H9 (cell line): ENCODE data around the gene EED. TPM values are rescaled to one million over a fixed set of nuclear protein-coding genes. Genes with fewer than 3 reads are reported as not detected.

Source experiments
- DNase-seq: peaks from one replicate; pipeline ENCODE4 v3.0.0-alpha.2; 2017
- H2AFZ ChIP-seq: one replicate; pipeline ENCODE4 v1.6.1; 2013; ENCODE audit warnings: mild to moderate bottlenecking, low read length, control low read depth, moderate library complexity
- H2AK5ac ChIP-seq: 2 replicates; pipeline ENCODE4 v1.6.1; 2013; ENCODE audit warnings: low read length, control low read depth, mixed read lengths; ENCODE audit not compliant: insufficient read length
- H2BK120ac ChIP-seq: one replicate; pipeline ENCODE4 v1.6.1; 2013; ENCODE audit warnings: low read depth, mild to moderate bottlenecking, low read length, control low read depth, inconsistent platforms; ENCODE audit not compliant: poor library complexity, severe bottlenecking
- H2BK12ac ChIP-seq: 2 replicates; pipeline ENCODE4 v1.6.1; 2013; ENCODE audit warnings: low read length, control low read depth, mixed read lengths, low read depth; ENCODE audit not compliant: insufficient read length
- H2BK15ac ChIP-seq: 2 replicates; pipeline ENCODE4 v1.6.1; 2013; ENCODE audit warnings: low read depth, low read length, control low read depth
- H2BK20ac ChIP-seq: one replicate; pipeline ENCODE4 v1.6.1; 2013; ENCODE audit warnings: low read depth, mild to moderate bottlenecking, low read length, control low read depth, inconsistent platforms; ENCODE audit not compliant: poor library complexity, severe bottlenecking
- H2BK5ac ChIP-seq: 2 replicates; pipeline ENCODE4 v1.6.1; 2013; ENCODE audit warnings: low read length, control low read depth, mixed read lengths; ENCODE audit not compliant: insufficient read length
- H3K14ac ChIP-seq: 2 replicates; pipeline ENCODE4 v1.6.1; 2013; ENCODE audit warnings: low read length, control low read depth; ENCODE audit not compliant: insufficient read depth
- H3K18ac ChIP-seq: 2 replicates; pipeline ENCODE4 v1.6.1; 2013; ENCODE audit warnings: low read depth, mild to moderate bottlenecking, mixed read lengths, low read length, control low read depth; ENCODE audit not compliant: insufficient read length
- H3K23ac ChIP-seq: 2 replicates; pipeline ENCODE4 v1.6.1; 2013; ENCODE audit warnings: low read length, control low read depth, mixed read lengths, low read depth; ENCODE audit not compliant: insufficient read length
- H3K23me2 ChIP-seq: 2 replicates; pipeline ENCODE4 v1.6.1; 2013; ENCODE audit warnings: low read depth, mild to moderate bottlenecking, mixed read lengths, low read length, control low read depth; ENCODE audit not compliant: insufficient read length, poor library complexity, severe bottlenecking
- H3K27ac ChIP-seq: 2 replicates; pipeline ENCODE4 v1.5.1; 2013; ENCODE audit warnings: low read length, control low read depth, mixed read lengths, low read depth; ENCODE audit not compliant: insufficient read length
- H3K27me3 ChIP-seq: 2 replicates; pipeline ENCODE4 v1.6.1; 2013; ENCODE audit warnings: low read length, control low read depth, inconsistent platforms; ENCODE audit not compliant: insufficient read depth
- H3K4ac ChIP-seq: 2 replicates; pipeline ENCODE4 v1.6.1; 2013; ENCODE audit warnings: low read depth, mild to moderate bottlenecking, control low read depth, inconsistent platforms, low read length, moderate library complexity
- H3K4me1 ChIP-seq: 2 replicates; pipeline ENCODE4 v1.6.1; 2013; ENCODE audit warnings: low read length, control low read depth, inconsistent platforms; ENCODE audit not compliant: insufficient read depth
- H3K4me2 ChIP-seq: 2 replicates; pipeline ENCODE4 v1.6.1; 2013; ENCODE audit warnings: low read length, control low read depth, mixed read lengths; ENCODE audit not compliant: insufficient read length, insufficient read depth
- H3K56ac ChIP-seq: 2 replicates; pipeline ENCODE4 v1.6.1; 2013; ENCODE audit warnings: low read depth, mild to moderate bottlenecking, mixed read lengths, low read length, control low read depth; ENCODE audit not compliant: insufficient read length
- H3K79me1 ChIP-seq: 2 replicates; pipeline ENCODE4 v1.6.1; 2013; ENCODE audit warnings: low read depth, mild to moderate bottlenecking, moderate library complexity, low read length, control low read depth, inconsistent platforms; ENCODE audit not compliant: insufficient read depth, poor library complexity, severe bottlenecking
- H3K79me2 ChIP-seq: 2 replicates; pipeline ENCODE4 v1.6.1; 2013; ENCODE audit warnings: low read length, control low read depth, inconsistent platforms; ENCODE audit not compliant: insufficient read depth
- H3K9ac ChIP-seq: 2 replicates; pipeline ENCODE4 v1.6.1; 2013; ENCODE audit warnings: low read length, control low read depth, mixed read lengths; ENCODE audit not compliant: insufficient read length; ENCODE audit errors: extremely low read depth
- H3K9me3 ChIP-seq: one replicate; pipeline ENCODE4 v1.6.1; 2013; ENCODE audit warnings: low read depth, low read length, inconsistent platforms; ENCODE audit not compliant: control insufficient read depth
- H3T11ph ChIP-seq: one replicate; pipeline ENCODE4 v1.6.1; 2013; ENCODE audit warnings: mild to moderate bottlenecking, low read length, control low read depth, inconsistent platforms
- H4K20me1 ChIP-seq: one replicate; pipeline ENCODE4 v1.6.1; 2013; ENCODE audit not compliant: control insufficient read depth, insufficient read length, insufficient read depth
- H4K5ac ChIP-seq: 2 replicates; pipeline ENCODE4 v1.6.1; 2013; ENCODE audit warnings: low read depth, mild to moderate bottlenecking, mixed read lengths, low read length, control low read depth; ENCODE audit not compliant: insufficient read length
- H4K8ac ChIP-seq: replicated peaks from 2 replicates; pipeline ENCODE4 v1.6.1; 2013; ENCODE audit warnings: low read length, control low read depth, mixed read lengths, low read depth; ENCODE audit not compliant: insufficient read length
- H4K91ac ChIP-seq: 2 replicates; pipeline ENCODE4 v1.6.1; 2013; ENCODE audit warnings: low read depth, mild to moderate bottlenecking, moderate library complexity, mixed read lengths, low read length, control low read depth; ENCODE audit not compliant: insufficient read length
- H3K27ac Mint-ChIP-seq, 3 experiments: 2 replicates in 2 of 3; 3 replicates in 1 of 3; pipeline ENCODE4 v1.8.0; 2020 to 2021; ENCODE audit warnings: mixed read lengths in 3 of 3, mild to moderate bottlenecking in 1 of 3, moderate library complexity in 1 of 3
- H3K27me3 Mint-ChIP-seq: 2 replicates; pipeline ENCODE4 v1.8.0; 2021; ENCODE audit warnings: low read depth, mild to moderate bottlenecking, moderate library complexity, mixed read lengths
- H3K36me3 Mint-ChIP-seq, 3 experiments: 2 replicates in 2 of 3; 3 replicates in 1 of 3; pipeline ENCODE4 v1.8.0; 2020 to 2021; ENCODE audit warnings: low read depth in 3 of 3, mixed read lengths in 3 of 3; ENCODE audit not compliant: insufficient read depth in 1 of 3
- H3K4me1 Mint-ChIP-seq, 2 experiments: 2 replicates each; pipeline ENCODE4 v1.8.0; 2020; ENCODE audit warnings: mixed read lengths in 2 of 2
- H3K4me3 Mint-ChIP-seq, 2 experiments: 2 replicates in 1 of 2; 3 replicates in 1 of 2; pipeline ENCODE4 v1.8.0; 2020 to 2021; ENCODE audit warnings: mild to moderate bottlenecking in 2 of 2, mixed read lengths in 2 of 2, moderate library complexity in 1 of 2
- H3K9me3 Mint-ChIP-seq, 2 experiments: 2 replicates in 1 of 2; 3 replicates in 1 of 2; pipeline ENCODE4 v1.8.0; 2020; ENCODE audit warnings: mild to moderate bottlenecking in 2 of 2, mixed read lengths in 2 of 2, moderate library complexity in 1 of 2
- WGBS: extraction: QIAGEN DNeasy Blood & Tissue Kit; methylation state at CpG from one replicate; pipeline ENCODE4 v1.1.7; 2013; ENCODE audit warnings: missing lambda C conversion rate, low lambda C conversion rate, mixed read lengths; ENCODE audit not compliant: insufficient read length; ENCODE audit errors: extremely low coverage; 5-methylcytosine and 5-hydroxymethylcytosine counted together
- total RNA-seq: library from RNA; stranded (reverse); gene quantifications from 2 replicates; pipeline ENCODE4 v1.2.1, GENCODE V29; 2021
- TF ChIP-seq, protein P1 (sequence below): fragments of 200-600 bp; sonication (generic); conservative IDR thresholded peaks from 3 replicates; pipeline ENCODE4 v1.8.0; 2021; ENCODE audit warnings: antibody characterized with exemption, mild to moderate bottlenecking

EED gene
- total RNA-seq, 1 experiment from 2014 or later = 34.1 TPM

DNA sequence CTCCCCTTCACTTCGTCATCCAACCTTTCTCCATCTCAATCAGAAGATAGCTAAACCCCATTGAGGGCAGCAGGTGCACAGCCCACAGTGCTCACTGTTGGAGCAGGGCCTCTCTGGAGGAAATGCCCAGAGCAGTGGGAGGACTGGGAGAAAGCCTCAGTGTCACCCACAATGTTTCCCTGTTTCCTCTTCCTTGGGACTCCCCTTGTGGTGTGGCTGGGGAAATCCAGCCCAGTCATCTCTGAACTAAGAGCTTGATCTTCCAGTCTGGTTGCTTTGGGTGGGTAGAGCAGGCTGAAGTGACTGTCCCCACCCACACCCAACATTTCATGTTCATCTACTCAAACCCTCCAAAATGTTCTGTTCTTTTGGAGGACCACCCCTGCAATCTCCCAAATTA, 29.8 kb upstream of the EED start:
- no peak overlapping the region for H3K56ac ChIP-seq
- H4K20me1 ChIP-seq = no peaks in the 10 kb centered on the region
- no peak overlapping the region for H3T11ph ChIP-seq
- Mint-ChIP-seq H3K4me3 (no peak overlapping the region), H3K27ac (no peak overlapping the region), H3K36me3 (no peaks in the 10 kb centered on the region), H3K9me3 (no peaks in the 10 kb centered on the region), H3K27me3 (peaks cover 1% of the 10 kb centered on the region), H3K4me1 (peaks cover 7% of the 10 kb centered on the region in 2 experiments; a peak in 1 of 4 replicates)
- H3K4ac ChIP-seq = no peak overlapping the region
- no peak overlapping the region for H3K9ac ChIP-seq
- H3K9me3 ChIP-seq = no peaks in the 10 kb centered on the region
- DNase-seq = no peak
- H4K5ac ChIP-seq = no peak overlapping the region
- no peak overlapping the region for H3K23ac ChIP-seq
- no peak overlapping the region for H4K8ac ChIP-seq
- no peak overlapping the region for H4K91ac ChIP-seq
- no peaks in the 10 kb centered on the region for H3K23me2 ChIP-seq
- H3K27ac ChIP-seq = no peak overlapping the region
- H2BK120ac ChIP-seq = no peak overlapping the region
- no peaks in the 10 kb centered on the region for H3K27me3 ChIP-seq
- no peaks in the 10 kb centered on the region for H3K79me1 ChIP-seq
- H2AFZ ChIP-seq = no peak overlapping the region
- no peak overlapping the region for H3K18ac ChIP-seq
- no CpG with 5 or more reads among the region's 1 CpG for WGBS
- no peaks in the 10 kb centered on the region for H3K4me1 ChIP-seq
- TF ChIP-seq, protein P1, sequence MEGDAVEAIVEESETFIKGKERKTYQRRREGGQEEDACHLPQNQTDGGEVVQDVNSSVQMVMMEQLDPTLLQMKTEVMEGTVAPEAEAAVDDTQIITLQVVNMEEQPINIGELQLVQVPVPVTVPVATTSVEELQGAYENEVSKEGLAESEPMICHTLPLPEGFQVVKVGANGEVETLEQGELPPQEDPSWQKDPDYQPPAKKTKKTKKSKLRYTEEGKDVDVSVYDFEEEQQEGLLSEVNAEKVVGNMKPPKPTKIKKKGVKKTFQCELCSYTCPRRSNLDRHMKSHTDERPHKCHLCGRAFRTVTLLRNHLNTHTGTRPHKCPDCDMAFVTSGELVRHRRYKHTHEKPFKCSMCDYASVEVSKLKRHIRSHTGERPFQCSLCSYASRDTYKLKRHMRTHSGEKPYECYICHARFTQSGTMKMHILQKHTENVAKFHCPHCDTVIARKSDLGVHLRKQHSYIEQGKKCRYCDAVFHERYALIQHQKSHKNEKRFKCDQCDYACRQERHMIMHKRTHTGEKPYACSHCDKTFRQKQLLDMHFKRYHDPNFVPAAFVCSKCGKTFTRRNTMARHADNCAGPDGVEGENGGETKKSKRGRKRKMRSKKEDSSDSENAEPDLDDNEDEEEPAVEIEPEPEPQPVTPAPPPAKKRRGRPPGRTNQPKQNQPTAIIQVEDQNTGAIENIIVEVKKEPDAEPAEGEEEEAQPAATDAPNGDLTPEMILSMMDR = peak; percentile 30; the same call in 2 of the 3 replicates
- H2BK15ac ChIP-seq = no peak overlapping the region
- no peak overlapping the region for H2BK12ac ChIP-seq
- no peak overlapping the region for H3K4me2 ChIP-seq
- no peak overlapping the region for H2BK20ac ChIP-seq
- H2AK5ac ChIP-seq = no peak overlapping the region
- H3K14ac ChIP-seq = no peak overlapping the region
- no peak overlapping the region for H2BK5ac ChIP-seq
- H3K79me2 ChIP-seq = no peaks in the 10 kb centered on the region
